Measurements from ENCODE around the gene KRTAP12-2.

KRTAP12-2 gene, protein sequence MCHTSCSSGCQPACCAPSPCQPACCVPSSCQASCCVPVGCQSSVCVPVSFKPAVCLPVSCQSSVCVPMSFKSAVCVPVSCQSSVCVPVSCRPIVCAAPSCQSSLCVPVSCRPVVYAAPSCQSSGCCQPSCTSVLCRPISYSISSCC

DNA sequence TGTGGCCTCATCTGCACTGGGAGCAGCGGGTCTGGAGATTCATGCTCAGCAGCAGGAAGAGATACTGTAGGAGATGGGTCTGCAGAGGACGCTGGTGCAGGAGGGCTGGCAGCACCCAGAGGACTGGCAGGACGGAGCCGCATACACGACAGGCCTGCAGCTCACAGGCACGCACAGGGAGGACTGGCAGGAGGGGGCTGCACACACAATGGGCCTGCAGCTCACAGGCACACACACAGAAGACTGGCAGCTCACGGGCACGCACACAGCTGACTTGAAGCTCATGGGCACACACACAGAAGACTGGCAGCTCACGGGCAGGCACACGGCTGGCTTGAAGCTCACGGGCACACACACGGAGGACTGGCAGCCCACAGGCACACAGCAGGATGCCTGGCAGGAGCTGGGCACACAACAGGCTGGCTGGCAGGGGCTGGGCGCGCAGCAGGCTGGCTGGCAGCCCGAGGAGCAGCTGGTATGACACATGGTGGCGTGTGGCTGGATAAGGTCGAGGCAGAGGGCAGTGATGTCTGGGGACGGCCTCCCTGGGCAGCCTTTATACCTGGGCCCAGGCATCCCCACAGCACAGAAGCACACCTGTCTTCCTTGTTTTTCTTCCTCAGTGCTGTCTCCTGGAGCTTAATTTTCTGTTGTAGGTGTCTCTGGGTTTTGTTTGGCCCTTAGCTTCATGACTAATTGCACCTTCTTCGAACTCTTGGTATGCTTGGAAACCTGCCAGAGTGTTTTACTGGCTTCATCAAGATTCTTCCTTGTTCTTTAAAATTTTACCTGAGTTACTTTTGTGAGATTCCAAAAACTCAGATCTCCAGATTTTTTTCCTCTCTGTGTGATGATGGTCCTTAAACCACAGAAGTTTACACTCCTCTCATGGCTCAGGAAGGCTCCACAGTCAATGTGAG is at the start of gene KRTAP12-2:
Gene KRTAP12-2, minus strand, starts transcription at position 527 of the 920 bp plus-strand sequence. Its CDS starts 41 bp downstream, at position 486.
- in situ Hi-C loops (cut with HindIII; ENCODE audit: low sequenced_read_pairs), result no loop called here
- H3K4me3 ChIP-seq (ENCODE audit: low read depth, low read length), result no peak within 1 kb of the TSS
- TF ChIP-seq, protein P1, sequence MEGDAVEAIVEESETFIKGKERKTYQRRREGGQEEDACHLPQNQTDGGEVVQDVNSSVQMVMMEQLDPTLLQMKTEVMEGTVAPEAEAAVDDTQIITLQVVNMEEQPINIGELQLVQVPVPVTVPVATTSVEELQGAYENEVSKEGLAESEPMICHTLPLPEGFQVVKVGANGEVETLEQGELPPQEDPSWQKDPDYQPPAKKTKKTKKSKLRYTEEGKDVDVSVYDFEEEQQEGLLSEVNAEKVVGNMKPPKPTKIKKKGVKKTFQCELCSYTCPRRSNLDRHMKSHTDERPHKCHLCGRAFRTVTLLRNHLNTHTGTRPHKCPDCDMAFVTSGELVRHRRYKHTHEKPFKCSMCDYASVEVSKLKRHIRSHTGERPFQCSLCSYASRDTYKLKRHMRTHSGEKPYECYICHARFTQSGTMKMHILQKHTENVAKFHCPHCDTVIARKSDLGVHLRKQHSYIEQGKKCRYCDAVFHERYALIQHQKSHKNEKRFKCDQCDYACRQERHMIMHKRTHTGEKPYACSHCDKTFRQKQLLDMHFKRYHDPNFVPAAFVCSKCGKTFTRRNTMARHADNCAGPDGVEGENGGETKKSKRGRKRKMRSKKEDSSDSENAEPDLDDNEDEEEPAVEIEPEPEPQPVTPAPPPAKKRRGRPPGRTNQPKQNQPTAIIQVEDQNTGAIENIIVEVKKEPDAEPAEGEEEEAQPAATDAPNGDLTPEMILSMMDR (IDR thresholded peaks at IDR 0.05; ENCODE audit: low read depth, low read length, missing control alignments), result no peak
- DNase-seq (ENCODE audit: low read depth), result no peak

DNA sequence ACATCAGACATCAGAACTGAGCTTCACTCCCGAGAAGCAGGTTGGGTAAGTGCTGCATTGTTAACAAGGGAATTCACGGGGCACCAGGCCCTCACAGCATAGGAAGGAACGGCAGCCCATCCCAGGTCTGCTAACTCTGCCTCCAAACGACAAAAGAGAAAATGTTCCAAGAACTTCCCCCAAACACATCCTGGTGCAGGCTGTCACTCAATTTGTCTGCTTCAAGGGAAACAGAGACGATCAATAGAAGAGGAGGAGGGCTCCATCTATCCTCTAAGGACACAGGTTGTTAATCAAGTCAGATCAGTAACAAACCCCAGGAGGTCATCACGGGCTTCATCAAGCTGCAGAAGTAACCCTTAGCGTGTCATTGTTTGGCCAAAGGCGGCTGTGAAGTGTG is 48.2 kb upstream of the KRTAP12-2 start:
- in situ Hi-C loops (cut with HindIII; ENCODE audit: low sequenced_read_pairs), result loop anchor here (10.0 kb wide), 1 partner anchor 370 kb away; no protein-coding TSS in a partner anchor
- TF ChIP-seq, protein P1 (IDR thresholded peaks at IDR 0.05; ENCODE audit: low read depth, low read length, missing control alignments), result no peak
- DNase-seq (ENCODE audit: low read depth), result no peak
- no peak overlapping the region for H3K4me3 ChIP-seq (ENCODE audit: low read depth, low read length)

DNA sequence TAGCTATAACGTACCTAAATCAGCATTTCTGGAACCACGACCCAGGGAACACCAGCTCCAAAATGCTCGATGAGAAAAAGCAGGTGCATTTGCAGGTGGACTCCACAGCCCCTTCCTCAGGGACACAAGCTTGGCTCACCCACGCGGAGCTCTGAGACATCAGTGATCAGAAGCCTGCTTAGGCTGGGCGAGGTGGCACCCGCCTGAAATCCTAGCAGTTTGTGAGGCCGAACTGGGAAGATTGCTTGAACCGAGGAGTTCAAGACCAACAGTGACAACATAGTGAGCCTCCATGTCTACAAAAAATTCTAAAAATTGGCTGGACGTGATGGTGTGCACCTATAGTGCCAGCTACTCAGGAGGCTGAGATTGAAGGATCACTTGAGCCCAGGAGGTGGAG is 47.1 kb upstream of the KRTAP12-2 start:
- no peak overlapping the region for H3K4me3 ChIP-seq (ENCODE audit: low read depth, low read length)
- DNase-seq (ENCODE audit: low read depth), result no peak
- TF ChIP-seq, protein P1 (IDR thresholded peaks at IDR 0.05; ENCODE audit: low read depth, low read length, missing control alignments), result no peak
- in situ Hi-C loops (cut with HindIII; ENCODE audit: low sequenced_read_pairs), result loop anchor here (10.0 kb wide), 1 partner anchor 369 kb away; no protein-coding TSS in a partner anchor

DNA sequence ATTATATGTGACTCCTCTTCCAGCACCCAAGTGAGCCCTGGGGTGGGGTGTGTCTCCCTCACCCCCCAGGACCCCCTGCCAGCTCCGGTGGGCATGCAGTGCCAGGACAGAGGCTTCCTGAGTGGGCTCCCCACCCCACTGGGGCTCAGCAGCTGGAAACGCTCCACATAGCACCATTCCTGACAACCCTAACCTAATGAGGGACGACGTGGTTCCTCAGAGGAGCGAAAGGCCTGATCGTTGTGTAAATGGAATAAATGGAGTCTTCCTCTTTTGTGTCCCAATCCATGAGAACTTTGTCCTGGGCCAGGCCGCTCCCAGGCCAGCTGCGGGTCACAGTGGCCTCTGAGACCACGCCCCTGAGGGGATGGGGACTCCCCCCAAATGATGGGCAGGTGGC is 46.4 kb upstream of the KRTAP12-2 start:
- in situ Hi-C loops (cut with HindIII; ENCODE audit: low sequenced_read_pairs), result loop anchor here (10.0 kb wide), 1 partner anchor 368 kb away; no protein-coding TSS in a partner anchor

DNA sequence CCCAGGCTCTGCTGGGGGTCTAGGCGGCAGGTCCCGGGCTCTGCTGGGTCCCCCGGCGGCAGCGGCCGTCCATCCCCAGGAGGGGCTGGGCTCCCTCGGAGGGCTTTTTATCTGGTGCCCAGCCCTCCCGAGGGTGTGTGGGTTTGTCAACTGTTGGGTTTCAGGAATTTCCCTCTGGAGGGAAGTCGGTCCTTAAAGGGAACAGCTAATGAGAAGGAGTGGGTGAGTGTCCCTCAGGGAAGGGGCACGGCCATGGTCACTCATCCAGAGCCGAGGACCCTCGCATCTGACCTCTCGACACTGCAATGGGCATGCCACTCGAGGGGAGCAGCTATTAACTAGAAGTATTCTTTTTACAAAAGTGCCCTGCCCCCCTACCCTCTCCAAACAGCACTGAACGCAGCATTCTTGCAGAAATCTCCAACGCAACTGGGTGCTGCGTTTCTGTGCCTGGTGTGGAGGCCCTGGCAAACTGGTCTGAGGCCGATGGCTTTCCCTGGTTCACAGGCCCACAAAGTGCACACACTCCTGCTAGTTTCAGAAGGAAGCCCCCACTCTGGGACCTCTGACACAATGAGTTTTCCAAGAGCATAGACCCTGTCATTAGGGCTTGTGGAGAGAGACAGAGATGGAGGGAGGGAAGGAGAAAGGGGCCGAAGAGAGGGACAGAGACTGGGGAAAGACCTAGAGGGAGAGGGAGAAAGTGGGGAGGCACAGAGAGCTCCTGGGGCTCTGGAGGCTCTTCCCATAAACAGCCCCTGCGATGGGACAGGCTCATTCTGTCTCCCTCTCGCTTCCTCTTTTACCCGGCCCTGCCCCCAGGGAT is 45.7 kb upstream of the KRTAP12-2 start:
- in situ Hi-C loops (cut with HindIII; ENCODE audit: low sequenced_read_pairs), result loop anchor here (10.0 kb wide), 1 partner anchor 368 kb away; no protein-coding TSS in a partner anchor
- H3K4me3 ChIP-seq (ENCODE audit: low read depth, low read length), result no peak overlapping the region
- TF ChIP-seq, protein P1 (IDR thresholded peaks at IDR 0.05; ENCODE audit: low read depth, low read length, missing control alignments), result no peak
- DNase-seq (ENCODE audit: low read depth), result no peak

More for the DNA sequence above, 46.4 kb upstream of the KRTAP12-2 start:
- TF ChIP-seq, protein P1 (IDR thresholded peaks at IDR 0.05; ENCODE audit: low read depth, low read length, missing control alignments), result no peak
- H3K4me3 ChIP-seq (ENCODE audit: low read depth, low read length), result no peak overlapping the region
- DNase-seq (ENCODE audit: low read depth), result no peak

All from astrocyte of the cerebellum (primary cell).